Measurements from ENCODE around the gene AK5. TPM values are rescaled to one million over a fixed set of nuclear protein-coding genes. Genes with fewer than 3 reads are reported as not detected.

The AK5 gene
- total RNA-seq: 0.38 TPM
- long read RNA-seq, partial matches to known transcripts: 0 of 1 reads
- long read RNA-seq, other reads (novel, unspliced or antisense): 1 of 1 reads

GRCh38 chr1:77281491-77282186 lies at the start of gene AK5:
AK5 (plus strand) TSS chr1:77282019; CDS start chr1:77282314, 295 bp downstream.
- peak; percentile 56 for DNase-seq
- peak; percentile 89 for ATAC-seq (ENCODE audit: poor library complexity)
- intact Hi-C loops (cut with DNase I): no loop called here

- ATAC-seq (ENCODE audit: poor library complexity): no peak
- DNase-seq: no peak
- intact Hi-C loops (cut with DNase I): no loop called here
These were observed 49.0 kb upstream of the AK5 start for GRCh38 chr1:77232829-77233228.

GRCh38 chr1:77234096-77234495 lies 47.7 kb upstream of the AK5 start:
- ATAC-seq (ENCODE audit: poor library complexity) (no peak), DNase-seq (no peak)
- intact Hi-C loops (cut with DNase I): no loop called here

GRCh38 chr1:77234943-77235342 lies 46.9 kb upstream of the AK5 start:
- intact Hi-C loops (cut with DNase I): no loop called here
- ATAC-seq (ENCODE audit: poor library complexity) (no peak), DNase-seq (no peak)

- no peak for DNase-seq
- intact Hi-C loops (cut with DNase I): no loop called here
- no peak for ATAC-seq (ENCODE audit: poor library complexity)
These were observed 43.4 kb upstream of the AK5 start for GRCh38 chr1:77238462-77238861.

GRCh38 chr1:77239311-77239710 lies 42.5 kb upstream of the AK5 start:
- DNase-seq: no peak
- no peak for ATAC-seq (ENCODE audit: poor library complexity)
- intact Hi-C loops (cut with DNase I): no loop called here

- DNase-seq (no peak), ATAC-seq (ENCODE audit: poor library complexity) (no peak)
- intact Hi-C loops (cut with DNase I): no loop called here
These were observed 36.0 kb upstream of the AK5 start for GRCh38 chr1:77245830-77246229.

GRCh38 chr1:77250126-77250525 lies 31.7 kb upstream of the AK5 start:
- DNase-seq (no peak), ATAC-seq (ENCODE audit: poor library complexity) (no peak)
- intact Hi-C loops (cut with DNase I): no loop called here

- no peak for DNase-seq
- no peak for ATAC-seq (ENCODE audit: poor library complexity)
- intact Hi-C loops (cut with DNase I): no loop called here
These were observed 28.6 kb upstream of the AK5 start for GRCh38 chr1:77253211-77253610.

GRCh38 chr1:77263708-77264107 lies 18.1 kb upstream of the AK5 start:
- DNase-seq: no peak
- intact Hi-C loops (cut with DNase I): no loop called here

GRCh38 chr1:77265180-77265579 lies 16.6 kb upstream of the AK5 start:
- ATAC-seq (ENCODE audit: poor library complexity) (no peak), DNase-seq (no peak)
- intact Hi-C loops (cut with DNase I): no loop called here

More at GRCh38 chr1:77263708-77264107, 18.1 kb upstream of the AK5 start:
- ATAC-seq (ENCODE audit: poor library complexity): no peak

GRCh38 chr1:77267035-77267434 lies 14.8 kb upstream of the AK5 start:
- ATAC-seq (ENCODE audit: poor library complexity): no peak
- no peak for DNase-seq
- intact Hi-C loops (cut with DNase I): no loop called here

GRCh38 chr1:77271852-77272580 lies 9.8 kb upstream of the AK5 start:
- no peak for ATAC-seq (ENCODE audit: poor library complexity)
- DNase-seq: no peak
- intact Hi-C loops (cut with DNase I): no loop called here

GRCh38 chr1:77273891-77274290 lies 7.9 kb upstream of the AK5 start:
- intact Hi-C loops (cut with DNase I): no loop called here
- no peak for DNase-seq
- no peak for ATAC-seq (ENCODE audit: poor library complexity)

GRCh38 chr1:77275194-77275593 lies 6.6 kb upstream of the AK5 start:
- intact Hi-C loops (cut with DNase I): no loop called here
- ATAC-seq (ENCODE audit: poor library complexity): no peak
- DNase-seq: no peak

GRCh38 chr1:77276941-77277340 lies 4.9 kb upstream of the AK5 start:
- intact Hi-C loops (cut with DNase I): no loop called here
- ATAC-seq (ENCODE audit: poor library complexity): no peak
- no peak for DNase-seq

GRCh38 chr1:77279929-77280328 lies 1.9 kb upstream of the AK5 start:
- ATAC-seq (ENCODE audit: poor library complexity) (no peak), DNase-seq (no peak)
- intact Hi-C loops (cut with DNase I): no loop called here

GRCh38 chr1:77280962-77281361 lies 857 bp upstream of the AK5 start:
- no peak for DNase-seq
- no peak for ATAC-seq (ENCODE audit: poor library complexity)
- intact Hi-C loops (cut with DNase I): no loop called here

GRCh38 chr1:77282187-77282865 lies 507 bp downstream of the AK5 start:
- peak; percentile 58 for ATAC-seq (ENCODE audit: poor library complexity)
- intact Hi-C loops (cut with DNase I): no loop called here
- DNase-seq: peak; percentile 35
